GM23338 (cell line): Measurements from ENCODE around the gene ZNF239. TPM values are rescaled to one million over a fixed set of nuclear protein-coding genes. Genes with fewer than 3 reads are reported as not detected.

Experiments used
- ATAC-seq: fragments of 200-7000 bp; cut with Tn5 transposase; 3 replicates; pipeline ENCODE4 v1.9.1; 2020
- DNase-seq: peaks from one replicate; pipeline ENCODE4 v3.0.0-alpha.2; 2015; ENCODE audit warnings: low spot score
- H2AFZ ChIP-seq: fragments of 200-600 bp; sonication (generic); 2 replicates; pipeline ENCODE4 v1.8.0; 2016; ENCODE audit warnings: antibody characterized with exemption, mild to moderate bottlenecking, moderate library complexity
- H3F3A ChIP-seq: fragments of 200-600 bp; sonication (generic); replicated peaks from 2 replicates; pipeline ENCODE4 v1.8.0; 2017; ENCODE audit warnings: antibody characterized with exemption, mixed run types, low read depth
- H3K27ac ChIP-seq: fragments of 200-600 bp; sonication (generic); 2 replicates; pipeline ENCODE4 v1.6.1; 2016; ENCODE audit warnings: low read depth
- H3K27me3 ChIP-seq: fragments of 200-600 bp; sonication (generic); 2 replicates; pipeline ENCODE4 v1.8.0; 2016; ENCODE audit warnings: mild to moderate bottlenecking, mixed run types, moderate library complexity; ENCODE audit not compliant: insufficient read depth
- H3K36me3 ChIP-seq: fragments of 200-600 bp; sonication (generic); 2 replicates; pipeline ENCODE4 v1.8.0; 2016; ENCODE audit warnings: mild to moderate bottlenecking; ENCODE audit not compliant: insufficient read depth
- H3K4me1 ChIP-seq: fragments of 200-600 bp; sonication (generic); 2 replicates; pipeline ENCODE4 v1.8.0; 2016; ENCODE audit warnings: mild to moderate bottlenecking, moderate library complexity; ENCODE audit not compliant: insufficient read depth
- H3K4me2 ChIP-seq: fragments of 200-600 bp; sonication (generic); 2 replicates; pipeline ENCODE4 v1.7.1; 2017; ENCODE audit warnings: mixed run types
- H3K4me3 ChIP-seq: fragments of 200-600 bp; sonication (generic); 2 replicates; pipeline ENCODE4 v1.6.1; 2016; ENCODE audit warnings: mixed run types
- H3K79me2 ChIP-seq: fragments of 200-600 bp; sonication (generic); replicated peaks from 2 replicates; pipeline ENCODE4 v1.8.0; 2017; ENCODE audit warnings: mild to moderate bottlenecking; ENCODE audit not compliant: insufficient read depth
- H3K9me2 ChIP-seq: fragments of 200-600 bp; sonication (generic); 2 replicates; pipeline ENCODE4 v1.8.0; 2017; ENCODE audit not compliant: insufficient read depth
- H4K20me1 ChIP-seq: fragments of 200-600 bp; sonication (generic); replicated peaks from 2 replicates; pipeline ENCODE4 v1.8.0; 2017; ENCODE audit warnings: mild to moderate bottlenecking; ENCODE audit not compliant: insufficient read depth
- H3K27ac Mint-ChIP-seq: 2 replicates; pipeline ENCODE4 v1.8.0; 2020; ENCODE audit warnings: inconsistent platforms, mild to moderate bottlenecking, moderate library complexity, mixed read lengths
- H3K27me3 Mint-ChIP-seq: 3 replicates; pipeline ENCODE4 v1.8.0; 2022; ENCODE audit warnings: low read depth, mild to moderate bottlenecking, moderate library complexity, mixed read lengths, inconsistent platforms; ENCODE audit not compliant: insufficient read depth, poor library complexity
- H3K36me3 Mint-ChIP-seq: 3 replicates; pipeline ENCODE4 v1.8.0; 2021; ENCODE audit warnings: low read depth, mild to moderate bottlenecking, inconsistent platforms, moderate library complexity, mixed read lengths
- H3K4me1 Mint-ChIP-seq: 3 replicates; pipeline ENCODE4 v1.8.0; 2020; ENCODE audit warnings: mild to moderate bottlenecking, inconsistent platforms, mixed read lengths
- H3K4me3 Mint-ChIP-seq: 3 replicates; pipeline ENCODE4 v1.8.0; 2021; ENCODE audit warnings: moderate library complexity, mild to moderate bottlenecking, inconsistent platforms, mixed read lengths
- H3K9me3 Mint-ChIP-seq: 3 replicates; pipeline ENCODE4 v1.8.0; 2020; ENCODE audit warnings: moderate library complexity, mild to moderate bottlenecking, inconsistent platforms, mixed read lengths
- CREB1 ChIP-seq: fragments of 250-450 bp; sonication (Bioruptor Pico); IDR thresholded peaks from 2 replicates; pipeline ENCODE4 v1.5.0; 2020; ENCODE audit warnings: low read depth, mild to moderate bottlenecking, moderate library complexity
- EZH2 ChIP-seq: fragments of 200-600 bp; sonication (generic); IDR thresholded peaks from one replicate; pipeline ENCODE4 v1.8.0; 2017; ENCODE audit warnings: antibody characterized with exemption, mild to moderate bottlenecking, low read depth; ENCODE audit not compliant: unreplicated experiment
- EZH2phosphoT487 ChIP-seq: fragments of 200-600 bp; sonication (generic); IDR thresholded peaks from one replicate; pipeline ENCODE4 v1.8.1; 2018; ENCODE audit warnings: antibody characterized with exemption; ENCODE audit not compliant: unreplicated experiment
- JUNB ChIP-seq: IDR thresholded peaks from one replicate; pipeline ENCODE4 v1.6.1; 2016; ENCODE audit warnings: antibody characterized with exemption; ENCODE audit not compliant: unreplicated experiment
- NANOG ChIP-seq: IDR thresholded peaks from 2 replicates; pipeline ENCODE4 v1.6.1; 2016; ENCODE audit warnings: antibody characterized with exemption, borderline replicate concordance
- POLR2AphosphoS5 ChIP-seq: IDR thresholded peaks from 2 replicates; pipeline ENCODE4 v1.6.1; 2016; ENCODE audit warnings: antibody characterized with exemption, low read depth
- STAT1 ChIP-seq: IDR thresholded peaks from one replicate; pipeline ENCODE4 v1.6.1; 2016; ENCODE audit warnings: antibody characterized with exemption; ENCODE audit not compliant: unreplicated experiment
- ZNF114 ChIP-seq: fragments of 250-450 bp; sonication (Bioruptor Pico); IDR thresholded peaks from 2 replicates; pipeline ENCODE4 v1.5.0; 2020; ENCODE audit warnings: mild to moderate bottlenecking, moderate library complexity
- ZNF331 ChIP-seq: fragments of 250-450 bp; sonication (Bioruptor Pico); IDR thresholded peaks from 2 replicates; pipeline ENCODE4 v1.5.0; 2020; ENCODE audit warnings: low read depth, mild to moderate bottlenecking, moderate library complexity
- ZNF462 ChIP-seq: fragments of 250-450 bp; sonication (Bioruptor Pico); IDR thresholded peaks from 2 replicates; pipeline ENCODE4 v1.5.0; 2020; ENCODE audit warnings: mild to moderate bottlenecking, moderate library complexity
- polyA plus RNA-seq: library from polyadenylated mRNA; unstranded; fragments of >200 nt; fragmentation: Nextera tagmentation; extraction: Ambion mirVana; gene quantifications from 2 replicates; pipeline ENCODE4 v1.2.1, GENCODE V29; 2016
- total RNA-seq: library from RNA; depleted of rRNA; stranded (reverse); fragments of >200 nt; shearing (Covaris generic); gene quantifications from 2 replicates; pipeline ENCODE4 v1.2.3, GENCODE V29; 2014
- TF ChIP-seq, protein P1 (sequence below): IDR thresholded peaks from 2 replicates; pipeline ENCODE4 v1.6.1; 2016; ENCODE audit warnings: antibody characterized with exemption

ZNF239 gene
- total and polyA plus RNA-seq, 2 experiments from 2014 or later, result 6.7 to 13.8 TPM

DNA sequence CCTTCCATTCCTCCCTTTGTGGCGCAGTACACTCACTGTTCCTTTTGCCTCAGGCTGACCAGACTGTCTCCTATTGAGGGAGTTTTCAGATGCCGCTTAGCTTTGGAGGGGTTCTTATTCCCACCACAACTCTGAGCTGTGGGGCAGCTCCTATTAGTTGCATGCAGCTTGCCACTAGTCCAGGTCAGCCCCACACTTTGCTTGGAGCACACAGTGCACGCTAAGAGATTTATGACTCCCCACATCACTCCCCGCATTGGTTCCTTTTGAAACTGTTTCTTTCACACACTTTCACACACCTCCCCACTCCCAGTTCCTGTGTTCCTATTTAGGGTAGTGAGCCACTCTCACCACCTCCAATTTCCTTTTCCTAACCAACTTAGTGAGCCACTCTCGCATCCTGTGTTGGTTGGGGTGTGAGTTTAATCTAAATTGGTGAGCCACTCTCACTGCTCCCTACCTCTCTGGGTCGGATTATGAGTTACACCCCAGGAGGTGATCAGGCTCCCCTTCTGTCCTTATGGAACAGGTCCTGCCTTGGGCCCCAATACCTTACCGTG is 21.4 kb upstream of the ZNF239 start (continued):
- TF ChIP-seq ZNF462, result no peak

DNA sequence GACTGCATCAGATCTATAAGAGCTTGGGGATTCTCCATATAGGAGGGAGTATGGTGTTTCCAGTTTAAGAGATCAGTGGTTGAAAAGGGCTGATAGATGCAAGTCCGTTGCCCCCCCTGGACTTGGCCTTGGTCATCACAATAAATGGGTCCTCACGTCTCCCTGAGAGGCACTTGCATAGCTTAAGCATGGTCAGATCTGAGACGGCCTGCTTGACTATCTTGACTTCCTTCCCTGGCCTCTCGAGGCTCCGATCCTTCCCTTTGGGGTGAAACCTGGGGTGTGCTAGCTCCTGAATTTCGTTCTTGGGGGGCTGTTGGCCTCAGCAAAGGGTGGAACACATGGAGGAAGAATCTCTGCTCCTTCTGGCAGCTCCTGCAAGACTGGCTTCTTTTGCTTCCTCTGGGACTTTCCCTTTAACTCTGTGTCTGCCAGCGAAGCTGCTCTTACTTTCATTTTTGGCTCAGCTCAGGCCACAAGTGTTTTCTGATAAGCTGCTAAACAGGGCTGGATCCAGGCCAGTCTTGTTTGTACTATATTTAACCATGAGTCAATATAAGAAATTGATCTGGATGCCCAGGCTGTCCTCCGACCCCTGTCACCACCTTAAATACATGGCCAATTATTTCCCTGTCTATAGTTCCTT is 20.7 kb upstream of the ZNF239 start:
- no peak overlapping the region for H3K27ac ChIP-seq
- H4K20me1 ChIP-seq, result no peaks in the 10 kb centered on the region
- Mint-ChIP-seq H3K4me1 (no peaks in the 10 kb centered on the region), H3K36me3 (peaks cover 3% of the 10 kb centered on the region; the same call in 2 of the 3 replicates), H3K27me3 (peaks cover 5% of the 10 kb centered on the region), H3K4me3 (no peak overlapping the region), H3K9me3 (peaks cover 54% of the 10 kb centered on the region), H3K27ac (no peak overlapping the region)
- no peaks in the 10 kb centered on the region for H3K79me2 ChIP-seq
- H3K9me2 ChIP-seq, result no peaks in the 10 kb centered on the region; the same call in 1 of the 2 replicates
- no peaks in the 10 kb centered on the region for H3K36me3 ChIP-seq
- no peaks in the 10 kb centered on the region for H3K4me1 ChIP-seq
- H3K27me3 ChIP-seq, result no peaks in the 10 kb centered on the region
- H3K4me2 ChIP-seq, result no peak overlapping the region
- H2AFZ ChIP-seq, result no peak overlapping the region
- no peak for DNase-seq
- no peaks in the 10 kb centered on the region for H3F3A ChIP-seq
- H3K4me3 ChIP-seq, result no peak overlapping the region
- ATAC-seq, result no peak
- TF ChIP-seq ZNF114 (CRISPR knock-in tag), result no peak
- TF ChIP-seq EZH2, result no peak
- TF ChIP-seq NANOG, result no peak
- TF ChIP-seq, protein P1, sequence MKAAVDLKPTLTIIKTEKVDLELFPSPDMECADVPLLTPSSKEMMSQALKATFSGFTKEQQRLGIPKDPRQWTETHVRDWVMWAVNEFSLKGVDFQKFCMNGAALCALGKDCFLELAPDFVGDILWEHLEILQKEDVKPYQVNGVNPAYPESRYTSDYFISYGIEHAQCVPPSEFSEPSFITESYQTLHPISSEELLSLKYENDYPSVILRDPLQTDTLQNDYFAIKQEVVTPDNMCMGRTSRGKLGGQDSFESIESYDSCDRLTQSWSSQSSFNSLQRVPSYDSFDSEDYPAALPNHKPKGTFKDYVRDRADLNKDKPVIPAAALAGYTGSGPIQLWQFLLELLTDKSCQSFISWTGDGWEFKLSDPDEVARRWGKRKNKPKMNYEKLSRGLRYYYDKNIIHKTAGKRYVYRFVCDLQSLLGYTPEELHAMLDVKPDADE, result no peak
- no peak for TF ChIP-seq EZH2phosphoT487
- no peak for TF ChIP-seq POLR2AphosphoS5
- no peak for TF ChIP-seq ZNF331 (CRISPR knock-in tag)
- TF ChIP-seq JUNB, result no peak
- no peak for TF ChIP-seq CREB1
- no peak for TF ChIP-seq STAT1
